Fibroblast of pulmonary artery (primary cell): Measurements from ENCODE around the gene SMIM9.

Source experiments
- DNase-seq: peaks from one replicate; pipeline ENCODE4 v3.0.0-alpha.2; 2010; ENCODE audit warnings: low read depth
- H3K4me3 ChIP-seq: replicated peaks from 2 replicates; pipeline ENCODE4 v1.5.1; 2011; ENCODE audit warnings: low read depth, mild to moderate bottlenecking, control low read depth, low read length, moderate library complexity
- CTCF ChIP-seq: IDR thresholded peaks from 2 replicates; pipeline ENCODE4 v1.5.1; 2011; ENCODE audit warnings: mild to moderate bottlenecking, control low read depth, low read length, inconsistent platforms; ENCODE audit errors: missing control alignments

Gene SMIM9

GRCh38 chrX:154793084-154793795, 41.2 kb downstream of the SMIM9 start:
- DNase-seq = no peak
- H3K4me3 ChIP-seq = no peak overlapping the region
- TF ChIP-seq CTCF = no peak

- no peak for DNase-seq
- TF ChIP-seq CTCF = no peak
- H3K4me3 ChIP-seq = no peak overlapping the region
These were observed 42.5 kb downstream of the SMIM9 start for GRCh38 chrX:154791939-154792338.

GRCh38 chrX:154791467-154791866, 43.0 kb downstream of the SMIM9 start:
- no peak overlapping the region for H3K4me3 ChIP-seq
- DNase-seq = no peak
- no peak for TF ChIP-seq CTCF

GRCh38 chrX:154785716-154786115, 48.7 kb downstream of the SMIM9 start:
- no peak overlapping the region for H3K4me3 ChIP-seq
- DNase-seq = peak; percentile 50
- TF ChIP-seq CTCF = no peak

- DNase-seq = no peak
- TF ChIP-seq CTCF = no peak
- H3K4me3 ChIP-seq = no peak overlapping the region
These were observed 50.1 kb downstream of the SMIM9 start for GRCh38 chrX:154784149-154784995.

GRCh38 chrX:154780968-154781367, 53.5 kb downstream of the SMIM9 start:
- no peak overlapping the region for H3K4me3 ChIP-seq
- DNase-seq = no peak
- no peak for TF ChIP-seq CTCF
